Neural progenitor cell (in vitro differentiated cells): ENCODE data around the gene ST7.

ENCODE experiments used
- EZH2 ChIP-seq: fragments of 200-600 bp; sonication (generic); IDR thresholded peaks from 2 replicates; pipeline ENCODE4 v1.6.1; 2017; ENCODE audit warnings: antibody characterized with exemption, mild to moderate bottlenecking, moderate library complexity
- TF ChIP-seq, protein P1 (sequence below): fragments of 200-600 bp; sonication (generic); IDR thresholded peaks from 2 replicates; pipeline ENCODE4 v1.5.1; 2017; ENCODE audit warnings: antibody characterized with exemption, mild to moderate bottlenecking

DNA sequence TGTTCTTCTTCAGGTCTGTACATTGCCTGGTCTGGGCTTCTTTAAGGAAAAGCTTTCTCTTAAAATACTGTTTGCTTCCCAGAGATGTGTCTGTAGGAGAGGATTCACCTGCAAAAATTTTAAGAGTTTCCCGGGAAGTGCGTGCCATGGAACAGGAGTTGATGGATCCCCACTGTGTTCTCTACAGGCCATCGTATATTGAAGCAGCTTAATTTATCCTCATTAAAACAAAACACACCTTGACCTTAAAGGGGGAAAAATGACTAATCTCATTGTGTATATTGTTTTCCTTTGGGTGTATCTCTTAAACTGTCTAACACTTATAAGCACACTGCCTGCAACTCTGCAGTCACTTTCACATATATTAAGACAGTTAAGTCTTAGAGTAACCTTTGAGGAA is 111.4 kb downstream of the ST7 start:
- TF ChIP-seq, protein P1, sequence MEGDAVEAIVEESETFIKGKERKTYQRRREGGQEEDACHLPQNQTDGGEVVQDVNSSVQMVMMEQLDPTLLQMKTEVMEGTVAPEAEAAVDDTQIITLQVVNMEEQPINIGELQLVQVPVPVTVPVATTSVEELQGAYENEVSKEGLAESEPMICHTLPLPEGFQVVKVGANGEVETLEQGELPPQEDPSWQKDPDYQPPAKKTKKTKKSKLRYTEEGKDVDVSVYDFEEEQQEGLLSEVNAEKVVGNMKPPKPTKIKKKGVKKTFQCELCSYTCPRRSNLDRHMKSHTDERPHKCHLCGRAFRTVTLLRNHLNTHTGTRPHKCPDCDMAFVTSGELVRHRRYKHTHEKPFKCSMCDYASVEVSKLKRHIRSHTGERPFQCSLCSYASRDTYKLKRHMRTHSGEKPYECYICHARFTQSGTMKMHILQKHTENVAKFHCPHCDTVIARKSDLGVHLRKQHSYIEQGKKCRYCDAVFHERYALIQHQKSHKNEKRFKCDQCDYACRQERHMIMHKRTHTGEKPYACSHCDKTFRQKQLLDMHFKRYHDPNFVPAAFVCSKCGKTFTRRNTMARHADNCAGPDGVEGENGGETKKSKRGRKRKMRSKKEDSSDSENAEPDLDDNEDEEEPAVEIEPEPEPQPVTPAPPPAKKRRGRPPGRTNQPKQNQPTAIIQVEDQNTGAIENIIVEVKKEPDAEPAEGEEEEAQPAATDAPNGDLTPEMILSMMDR, result no peak
- no peak for TF ChIP-seq EZH2
